HepG2 (cell line): ENCODE measurements around the gene DROSHA. TPM values are rescaled to one million over a fixed set of nuclear protein-coding genes. Genes with fewer than 3 reads are reported as not detected.

Experiments used
- ATAC-seq: fragments of 200-7000 bp; cut with Tn5 transposase; 3 replicates; pipeline ENCODE4 v1.9.1; 2020; ENCODE audit warnings: mild to moderate bottlenecking, moderate library complexity
- BruUV-seq: library from RNA; stranded (reverse); fragments of 400-500 nt; replicated peaks from 2 replicates; lab custom pipeline; 2021; lab: Mats Ljungman, UMichigan
- CTCF ChIA-PET: fragments of 300-600 bp; formaldehyde crosslinking; extraction: SDS; loops from one replicate; lab custom pipeline; 2021; ENCODE audit warnings: low total read pairs, inconsistent platforms, low intra/inter-chr PET ratio; lab: Yijun Ruan, JAX
- POLR2A ChIA-PET: fragments of 350-600 bp; sonication (Branson Sonifier 250); formaldehyde crosslinking; loops from one replicate; lab custom pipeline; 2020; ENCODE audit warnings: antibody characterized with exemption, inconsistent platforms; lab: Yijun Ruan, JAX
- DNase-seq: peaks from one replicate; pipeline ENCODE4 v3.0.0-alpha.2; 2015; ENCODE audit warnings: low spot score
- FAIRE-seq: peaks from 3 replicates; lab custom pipeline; 2011; peaks lifted over from hg19 to GRCh38; lab: Jason Lieb, UNC
- H2AFZ ChIP-seq: one replicate; pipeline ENCODE4 v1.6.1; 2011; ENCODE audit warnings: low read length, inconsistent platforms
- H3K27ac ChIP-seq: fragments of 300-600 bp; 3 replicates; pipeline ENCODE4 v1.8.0; 2011; ENCODE audit warnings: mixed run types, mild to moderate bottlenecking, mixed read lengths, low read length, inconsistent platforms; ENCODE audit not compliant: insufficient read depth; ENCODE audit errors: extremely low read length
- H3K27me3 ChIP-seq, 2 experiments: fragments of 200-600 bp in 1 of 2; 2 replicates in 1 of 2; 3 replicates in 1 of 2; pipeline versions ENCODE4 v1.6.0 to v1.8.0; 2011; ENCODE audit warnings: low read length in 2 of 2, mild to moderate bottlenecking in 2 of 2, moderate library complexity in 2 of 2, inconsistent platforms in 1 of 2; ENCODE audit not compliant: insufficient read depth in 2 of 2, control insufficient read depth in 1 of 2
- H3K36me3 ChIP-seq, 2 experiments: fragments of 200-600 bp in 1 of 2; replicated peaks in 1 of 2; 2 replicates in 1 of 2; 3 replicates in 1 of 2; pipeline versions ENCODE4 v1.5.1 to v1.8.0; 2011; ENCODE audit warnings: low read length in 2 of 2, inconsistent platforms in 1 of 2; ENCODE audit not compliant: insufficient read depth in 2 of 2, control insufficient read depth in 1 of 2
- H3K4me1 ChIP-seq: 2 replicates; pipeline ENCODE4 v1.5.1; 2012; ENCODE audit warnings: low read length, inconsistent platforms; ENCODE audit not compliant: insufficient read depth
- H3K4me2 ChIP-seq: 2 replicates; pipeline ENCODE4 v1.6.0; 2011; ENCODE audit warnings: low read depth, low read length, inconsistent platforms
- H3K4me3 ChIP-seq, 3 experiments: fragments of 200-600 bp in 1 of 3; sonication (generic), shearing (Covaris generic) in 1 of 3; replicated peaks in 1 of 3; 2 replicates each; pipeline ENCODE4 v1.5.1; 2011 to 2016; ENCODE audit warnings: low read length in 3 of 3, inconsistent platforms in 2 of 3, low read depth in 2 of 3, mild to moderate bottlenecking in 2 of 3, control low read depth in 1 of 3, mixed read lengths in 1 of 3; ENCODE audit not compliant: insufficient read depth in 1 of 3
- H3K79me2 ChIP-seq: one replicate; pipeline ENCODE4 v1.6.1; 2011; ENCODE audit warnings: low read length, inconsistent platforms; ENCODE audit not compliant: insufficient read depth
- H3K9ac ChIP-seq: 2 replicates; pipeline ENCODE4 v1.6.0; 2011; ENCODE audit warnings: mild to moderate bottlenecking, low read depth, low read length, inconsistent platforms; ENCODE audit not compliant: insufficient read depth
- H3K9me3 ChIP-seq: 2 replicates; pipeline ENCODE4 v1.5.1; 2012; ENCODE audit warnings: mild to moderate bottlenecking, low read length
- H4K20me1 ChIP-seq: 2 replicates; pipeline ENCODE4 v1.6.0; 2011; ENCODE audit warnings: inconsistent platforms, mild to moderate bottlenecking, low read length, moderate library complexity; ENCODE audit not compliant: insufficient read depth
- KLF6 ChIP-seq: IDR thresholded peaks from 2 replicates; pipeline ENCODE4 v1.8.0; 2016; ENCODE audit warnings: missing biosample characterization, missing genetic modification reagents
- LCORL ChIP-seq, 2 experiments: fragments of 450-650 bp in 1 of 2; sonication (generic) in 1 of 2; formaldehyde crosslinking in 1 of 2; IDR thresholded peaks; 2 replicates each; pipeline versions ENCODE4 v1.5.0 to v1.6.1; 2017 to 2020; ENCODE audit warnings: antibody characterized with exemption in 1 of 2, missing genetic modification reagents in 1 of 2
- MAF1 ChIP-seq: sonication (generic); formaldehyde crosslinking; IDR thresholded peaks from 2 replicates; pipeline ENCODE4 v1.5.0; 2020; ENCODE audit warnings: missing genetic modification reagents, borderline replicate concordance
- NFE2L2 ChIP-seq: fragments of 150-350 bp; IDR thresholded peaks from 2 replicates; pipeline ENCODE4 v1.6.1; 2014; ENCODE audit warnings: low read length
- NPAS2 ChIP-seq: sonication (generic); formaldehyde crosslinking; IDR thresholded peaks from 2 replicates; pipeline ENCODE4 v1.8.0; 2022; ENCODE audit warnings: mild to moderate bottlenecking, missing genetic modification reagents, borderline replicate concordance
- NRL ChIP-seq: sonication (generic); formaldehyde crosslinking; IDR thresholded peaks from 2 replicates; pipeline ENCODE4 v1.5.0; 2020; ENCODE audit warnings: missing genetic modification reagents, mild to moderate bottlenecking, moderate library complexity, borderline replicate concordance
- RARA ChIP-seq: IDR thresholded peaks from 2 replicates; pipeline ENCODE4 v1.6.1; 2016; ENCODE audit warnings: missing genetic modification reagents, missing compliant biosample characterization
- REL ChIP-seq: sonication (generic); formaldehyde crosslinking; conservative IDR thresholded peaks from 2 replicates; pipeline ENCODE4 v1.8.0; 2022; ENCODE audit warnings: mild to moderate bottlenecking, missing genetic modification reagents, moderate library complexity
- REPIN1 ChIP-seq: sonication (generic); formaldehyde crosslinking; IDR thresholded peaks from 2 replicates; pipeline ENCODE4 v1.8.0; 2022; ENCODE audit warnings: missing genetic modification reagents, low read depth, mild to moderate bottlenecking, borderline replicate concordance
- SIX4 ChIP-seq: sonication (generic); formaldehyde crosslinking; IDR thresholded peaks from 2 replicates; pipeline ENCODE4 v1.4.0; 2020; ENCODE audit warnings: missing genetic modification reagents
- ZNF317 ChIP-seq: sonication (generic); formaldehyde crosslinking; IDR thresholded peaks from 2 replicates; pipeline ENCODE4 v1.5.0; 2020; ENCODE audit warnings: mild to moderate bottlenecking, missing genetic modification reagents
- ZNF337 ChIP-seq: sonication (generic); formaldehyde crosslinking; IDR thresholded peaks from 2 replicates; pipeline ENCODE4 v1.5.1; 2020; ENCODE audit warnings: missing genetic modification reagents, low read depth, mild to moderate bottlenecking, borderline replicate concordance
- ZNF703 ChIP-seq: sonication (generic); formaldehyde crosslinking; IDR thresholded peaks from 2 replicates; pipeline ENCODE4 v1.5.1; 2020; ENCODE audit warnings: missing genetic modification reagents, mild to moderate bottlenecking, moderate library complexity, borderline replicate concordance
- WGBS: methylation state at CpG from one replicate; pipeline ENCODE4 v1.1.6; 2017; ENCODE audit warnings: low lambda C conversion rate; 5-methylcytosine and 5-hydroxymethylcytosine counted together
- in situ Hi-C: cut with HindIII; loops from 2 replicates; pipeline ENCODE4 v1.10.0; 2017; ENCODE audit warnings: low pct_unique_long_range_greater_than_20kb; ENCODE audit not compliant: extremely low pct_ligation_motif_present
- intact Hi-C: fragments of 100-400 bp; cut with micrococcal nuclease; formaldehyde crosslinking; loops from one replicate; pipeline ENCODE4 v1.10.0; 2022; ENCODE audit not compliant: unreplicated experiment
- polyA plus RNA-seq, 8 experiments: library from polyadenylated mRNA; depleted of rRNA in 3 of 8; stranded (reverse) in 7 of 8; unstranded in 1 of 8; fragments of >200 nt; fragmentation: Illumina TruSeq in 4 of 8; extraction: Trizol in 4 of 8; gene quantifications; 2 replicates each; pipeline versions ENCODE4 v1.2.1 to v1.2.3, GENCODE V29; 2011 to 2016; ENCODE audit warnings: low read depth in 4 of 8, missing spikeins in 1 of 8, mixed read lengths in 1 of 8; ENCODE audit not compliant: insufficient read depth in 1 of 8
- total RNA-seq, 5 experiments: library from RNA; depleted of rRNA; stranded (reverse); fragments of >200 nt; fragmentation: Illumina TruSeq; extraction: Trizol; gene quantifications; 2 replicates each; pipeline ENCODE4 v1.2.3, GENCODE V29; 2016; ENCODE audit warnings: low read depth in 1 of 5
- TF ChIP-seq, protein P1 (sequence below): sonication (generic); formaldehyde crosslinking; IDR thresholded peaks from 2 replicates; pipeline ENCODE4 v1.4.0; 2020; ENCODE audit warnings: missing genetic modification reagents
- TF ChIP-seq, protein P2 (sequence below): IDR thresholded peaks from 2 replicates; pipeline ENCODE4 v1.6.1; 2012; ENCODE audit warnings: low read depth, low read length, improper control_type of control experiment
- TF ChIP-seq, protein P3 (sequence below): sonication (generic); formaldehyde crosslinking; IDR thresholded peaks from 2 replicates; pipeline ENCODE4 v1.4.0; 2020; ENCODE audit warnings: mild to moderate bottlenecking, missing genetic modification reagents, borderline replicate concordance
- TF ChIP-seq, protein P4 (sequence below): conservative IDR thresholded peaks from 2 replicates; pipeline ENCODE4 v1.6.1; 2018; ENCODE audit warnings: missing genetic modification reagents

DROSHA gene
- total and polyA plus RNA-seq, 2 of the 13 experiments (the other 11 are each of a cell fraction or from before 2014, with no cell fraction given) = 22.3 to 29.4 TPM

DNA sequence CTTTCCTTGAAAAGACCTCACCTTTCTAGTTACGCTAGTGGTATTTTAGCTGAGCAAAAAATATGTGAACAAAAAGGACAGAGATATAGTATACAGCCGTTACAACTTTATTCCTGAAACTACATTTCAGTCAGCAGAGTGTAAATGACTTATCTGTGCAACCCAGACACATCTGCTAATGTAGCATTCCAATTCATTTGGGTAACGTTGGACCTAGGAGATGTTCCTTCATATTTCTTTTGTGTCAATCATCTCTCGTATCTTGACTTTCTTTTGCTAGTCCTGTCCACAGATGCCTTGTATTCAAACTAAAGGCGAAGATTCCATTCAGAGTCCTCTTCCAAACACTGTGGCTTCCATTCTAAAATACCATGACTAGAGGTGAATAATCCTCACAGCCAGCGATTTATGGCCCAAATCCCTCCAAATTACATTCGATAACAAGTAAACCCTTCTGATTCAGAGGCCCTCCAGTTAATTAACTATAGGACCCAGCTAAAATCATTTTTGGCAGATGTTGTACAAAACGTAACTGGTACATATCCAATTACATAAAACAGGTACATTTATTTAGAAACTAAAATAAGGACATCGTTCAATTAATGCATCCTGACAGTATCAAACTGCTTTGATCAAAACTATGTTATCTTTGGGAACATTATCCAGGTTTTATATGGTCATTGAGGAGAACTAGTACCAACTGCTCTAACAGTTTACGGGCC is 155.7 kb downstream of the DROSHA start:
- FAIRE-seq (no peak), DNase-seq (no peak), ATAC-seq (no peak)
- no TSS peak for BruUV-seq
- ChIA-PET CTCF (no interaction called here), POLR2A (no interaction called here)
- Histone ChIP-seq H3K4me3 (no peak overlapping the region), H4K20me1 (no peaks in the 10 kb centered on the region), H2AFZ (no peak overlapping the region), H3K4me1 (no peaks in the 10 kb centered on the region), H3K9ac (no peak overlapping the region), H3K4me2 (no peak overlapping the region), H3K27me3 (peaks cover 0 to 14% of the 10 kb centered on the region in 2 experiments; a peak in 3 of 5 replicates), H3K9me3 (no peaks in the 10 kb centered on the region), H3K79me2 (no peaks in the 10 kb centered on the region), H3K27ac (no peak overlapping the region), H3K36me3 (no peaks in the 10 kb centered on the region)
- in situ Hi-C loops (no loop called here), intact Hi-C loops (no loop called here)
- TF ChIP-seq NPAS2 (CRISPR knock-in tag) = no peak
- TF ChIP-seq NRL (CRISPR knock-in tag) = no peak
- TF ChIP-seq, protein P1, sequence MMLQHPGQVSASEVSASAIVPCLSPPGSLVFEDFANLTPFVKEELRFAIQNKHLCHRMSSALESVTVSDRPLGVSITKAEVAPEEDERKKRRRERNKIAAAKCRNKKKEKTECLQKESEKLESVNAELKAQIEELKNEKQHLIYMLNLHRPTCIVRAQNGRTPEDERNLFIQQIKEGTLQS (CRISPR knock-in tag) = no peak
- no peak for TF ChIP-seq ZNF317 (CRISPR knock-in tag)
- no peak for TF ChIP-seq SIX4 (CRISPR knock-in tag)
- TF ChIP-seq, protein P2, sequence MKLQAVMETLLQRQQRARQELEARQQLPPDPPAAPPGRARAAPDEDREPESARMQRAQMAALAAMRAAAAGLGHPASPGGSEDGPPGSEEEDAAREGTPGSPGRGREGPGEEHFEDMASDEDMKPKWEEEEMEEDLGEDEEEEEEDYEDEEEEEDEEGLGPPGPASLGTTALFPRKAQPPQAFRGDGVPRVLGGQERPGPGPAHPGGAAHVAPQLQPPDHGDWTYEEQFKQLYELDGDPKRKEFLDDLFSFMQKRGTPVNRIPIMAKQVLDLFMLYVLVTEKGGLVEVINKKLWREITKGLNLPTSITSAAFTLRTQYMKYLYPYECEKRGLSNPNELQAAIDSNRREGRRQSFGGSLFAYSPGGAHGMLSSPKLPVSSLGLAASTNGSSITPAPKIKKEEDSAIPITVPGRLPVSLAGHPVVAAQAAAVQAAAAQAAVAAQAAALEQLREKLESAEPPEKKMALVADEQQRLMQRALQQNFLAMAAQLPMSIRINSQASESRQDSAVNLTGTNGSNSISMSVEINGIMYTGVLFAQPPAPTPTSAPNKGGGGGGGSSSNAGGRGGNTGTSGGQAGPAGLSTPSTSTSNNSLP = no peak
- TF ChIP-seq, protein P3, sequence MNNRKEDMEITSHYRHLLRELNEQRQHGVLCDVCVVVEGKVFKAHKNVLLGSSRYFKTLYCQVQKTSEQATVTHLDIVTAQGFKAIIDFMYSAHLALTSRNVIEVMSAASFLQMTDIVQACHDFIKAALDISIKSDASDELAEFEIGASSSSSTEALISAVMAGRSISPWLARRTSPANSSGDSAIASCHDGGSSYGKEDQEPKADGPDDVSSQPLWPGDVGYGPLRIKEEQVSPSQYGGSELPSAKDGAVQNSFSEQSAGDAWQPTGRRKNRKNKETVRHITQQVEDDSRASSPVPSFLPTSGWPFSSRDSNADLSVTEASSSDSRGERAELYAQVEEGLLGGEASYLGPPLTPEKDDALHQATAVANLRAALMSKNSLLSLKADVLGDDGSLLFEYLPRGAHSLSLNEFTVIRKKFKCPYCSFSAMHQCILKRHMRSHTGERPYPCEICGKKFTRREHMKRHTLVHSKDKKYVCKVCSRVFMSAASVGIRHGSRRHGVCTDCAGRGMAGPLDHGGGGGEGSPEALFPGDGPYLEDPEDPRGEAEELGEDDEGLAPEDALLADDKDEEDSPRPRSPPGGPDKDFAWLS (CRISPR knock-in tag) = no peak
- TF ChIP-seq, protein P4, sequence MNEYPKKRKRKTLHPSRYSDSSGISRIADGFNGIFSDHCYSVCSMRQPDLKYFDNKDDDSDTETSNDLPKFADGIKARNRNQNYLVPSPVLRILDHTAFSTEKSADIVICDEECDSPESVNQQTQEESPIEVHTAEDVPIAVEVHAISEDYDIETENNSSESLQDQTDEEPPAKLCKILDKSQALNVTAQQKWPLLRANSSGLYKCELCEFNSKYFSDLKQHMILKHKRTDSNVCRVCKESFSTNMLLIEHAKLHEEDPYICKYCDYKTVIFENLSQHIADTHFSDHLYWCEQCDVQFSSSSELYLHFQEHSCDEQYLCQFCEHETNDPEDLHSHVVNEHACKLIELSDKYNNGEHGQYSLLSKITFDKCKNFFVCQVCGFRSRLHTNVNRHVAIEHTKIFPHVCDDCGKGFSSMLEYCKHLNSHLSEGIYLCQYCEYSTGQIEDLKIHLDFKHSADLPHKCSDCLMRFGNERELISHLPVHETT (CRISPR knock-in tag) = no peak
- TF ChIP-seq REL = no peak
- no peak for TF ChIP-seq ZNF337 (CRISPR knock-in tag)
- TF ChIP-seq NFE2L2 = no peak
- no peak for TF ChIP-seq RARA (CRISPR knock-in tag)
- TF ChIP-seq ZNF703 (CRISPR knock-in tag) = no peak
- TF ChIP-seq MAF1 (CRISPR knock-in tag) = no peak
- TF ChIP-seq LCORL (IDR thresholded peaks at IDR 0.05) = no peak
- TF ChIP-seq LCORL (CRISPR knock-in tag; IDR thresholded peaks at IDR 0.05) = no peak
- TF ChIP-seq KLF6 (CRISPR knock-in tag) = no peak
- no peak for TF ChIP-seq REPIN1
- WGBS = 23% methylated on average over 10 of the region's 10 CpGs
